Posterior cingulate gyrus (tissue), 11 donors: ENCODE data around the gene ATPAF1.
"Not testable (repeated sequence)": the region's sequence is repeated elsewhere in the genome, so short reads cannot be mapped to it uniquely, and the experiment has no call there.

Experiments
- DNase-seq, 10 donors: peaks; one replicate each; pipeline versions ENCODE4 v3.0.0 to v3.0.0-alpha.2; 2020 to 2021; ENCODE audit warnings: mixed read lengths in 3 of 10
- intact Hi-C: fragments of 100-400 bp; cut with DNase I; formaldehyde crosslinking; loops from one replicate; pipeline ENCODE4 v1.15.1; 2023

Gene ATPAF1

GRCh38 chr1:46652321-46653100 is 15.7 kb downstream of the ATPAF1 start:
- intact Hi-C loops = no loop called here

GRCh38 chr1:46651152-46651551 is 17.0 kb downstream of the ATPAF1 start:
- DNase-seq, intact Hi-C loops: not testable (repeated sequence)

More at GRCh38 chr1:46652321-46653100, 15.7 kb downstream of the ATPAF1 start:
- DNase-seq = no peak

- intact Hi-C loops = no loop called here
- no peak for DNase-seq
Measured at GRCh38 chr1:46650491-46650890, 17.7 kb downstream of the ATPAF1 start.

GRCh38 chr1:46649764-46650163 is 18.4 kb downstream of the ATPAF1 start:
- DNase-seq = no peak
- intact Hi-C loops = no loop called here

- intact Hi-C loops = no loop called here
- DNase-seq = no peak
Measured at GRCh38 chr1:46647611-46648010, 20.6 kb downstream of the ATPAF1 start.

GRCh38 chr1:46646844-46647243 is 21.3 kb downstream of the ATPAF1 start:
- DNase-seq = no peak
- intact Hi-C loops = no loop called here

GRCh38 chr1:46646331-46646730 is 21.8 kb downstream of the ATPAF1 start:
- intact Hi-C loops = no loop called here
- no peak for DNase-seq

- intact Hi-C loops = no loop called here
- DNase-seq = no peak
Measured at GRCh38 chr1:46645815-46646214, 22.3 kb downstream of the ATPAF1 start.

GRCh38 chr1:46643368-46643775 is 24.8 kb downstream of the ATPAF1 start:
- DNase-seq = no peak
- intact Hi-C loops = no loop called here

GRCh38 chr1:46642115-46642680 is 26.0 kb downstream of the ATPAF1 start:
- intact Hi-C loops = no loop called here

GRCh38 chr1:46639547-46639946 is 28.6 kb downstream of the ATPAF1 start:
- DNase-seq = no peak
- intact Hi-C loops = no loop called here

More at GRCh38 chr1:46642115-46642680, 26.0 kb downstream of the ATPAF1 start:
- DNase-seq = no peak

GRCh38 chr1:46638921-46639320 is 29.2 kb downstream of the ATPAF1 start:
- DNase-seq = no peak
- intact Hi-C loops = no loop called here

GRCh38 chr1:46637444-46638083 is 30.6 kb downstream of the ATPAF1 start:
- intact Hi-C loops = no loop called here
- no peak for DNase-seq

GRCh38 chr1:46635205-46635604 is 33.0 kb downstream of the ATPAF1 start:
- no peak for DNase-seq
- intact Hi-C loops = no loop called here

- intact Hi-C loops = no loop called here
- DNase-seq = no peak
Measured at GRCh38 chr1:46630719-46631118, 37.4 kb downstream of the ATPAF1 start.

GRCh38 chr1:46623743-46624644 is 44.2 kb downstream of the ATPAF1 start:
- no peak for DNase-seq
- intact Hi-C loops = no loop called here

GRCh38 chr1:46622344-46622743 is 45.8 kb downstream of the ATPAF1 start:
- intact Hi-C loops = no loop called here

GRCh38 chr1:46621930-46622329 is 46.2 kb downstream of the ATPAF1 start:
- no peak for DNase-seq
- intact Hi-C loops = no loop called here

More at GRCh38 chr1:46622344-46622743, 45.8 kb downstream of the ATPAF1 start:
- DNase-seq = no peak

- no peak for DNase-seq
- intact Hi-C loops = loop anchor here (5.0 kb wide), 1 partner anchor 103 kb away; no protein-coding TSS in a partner anchor
Measured at GRCh38 chr1:46619656-46620258, 48.4 kb downstream of the ATPAF1 start.
